Measurements from ENCODE around the gene S100A4.
"Not testable (repeated sequence)": the region's sequence is repeated elsewhere in the genome, so short reads cannot be mapped to it uniquely, and the experiment has no call there.

The S100A4 gene

DNA sequence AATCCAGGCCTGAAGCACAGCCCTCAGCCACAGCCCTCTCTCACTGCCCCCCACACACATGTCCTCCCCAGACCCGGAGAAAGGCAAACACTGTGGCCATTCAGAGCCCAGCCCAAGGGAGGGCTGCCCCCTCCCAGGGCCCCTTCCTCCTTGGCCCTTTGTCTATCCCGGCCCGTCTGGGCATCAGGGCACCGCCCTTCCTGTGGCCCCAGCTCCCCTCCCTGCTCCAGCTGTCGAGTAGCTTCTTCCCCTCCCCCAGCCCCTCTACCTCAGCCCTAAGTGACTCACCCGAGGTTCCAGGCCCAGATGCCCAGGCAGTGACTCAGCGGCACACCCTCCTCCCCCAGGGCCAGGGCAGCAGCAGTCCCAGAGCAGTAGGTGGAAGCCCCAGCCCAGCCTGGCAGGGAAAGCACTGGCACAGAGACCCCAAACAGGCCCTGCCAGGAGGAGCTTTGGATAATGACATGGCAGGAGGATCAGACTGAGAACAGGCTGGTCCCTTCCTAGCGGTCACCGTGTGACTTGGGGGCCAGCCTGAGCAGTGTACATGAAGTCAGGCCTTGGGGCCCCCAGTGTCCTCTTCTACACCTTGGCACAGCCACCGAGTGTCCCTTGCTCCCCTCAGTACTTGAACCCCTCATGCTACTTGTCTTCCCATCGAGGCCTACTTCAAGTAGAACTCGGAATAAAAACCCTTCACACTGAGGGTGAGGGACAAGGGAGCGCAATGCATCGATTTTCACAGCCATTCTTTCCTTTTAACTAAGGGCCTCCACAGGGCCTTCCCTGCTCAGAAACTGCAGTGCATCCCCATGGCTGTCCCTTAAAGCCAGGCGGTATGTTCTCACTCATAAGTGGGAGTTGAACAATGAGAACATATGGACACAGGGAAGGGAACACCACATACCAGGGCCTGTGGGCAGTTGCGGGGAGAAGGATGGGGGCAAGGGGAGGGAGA, 21.1 kb upstream of the S100A4 start:
- TF ChIP-seq, protein P1, sequence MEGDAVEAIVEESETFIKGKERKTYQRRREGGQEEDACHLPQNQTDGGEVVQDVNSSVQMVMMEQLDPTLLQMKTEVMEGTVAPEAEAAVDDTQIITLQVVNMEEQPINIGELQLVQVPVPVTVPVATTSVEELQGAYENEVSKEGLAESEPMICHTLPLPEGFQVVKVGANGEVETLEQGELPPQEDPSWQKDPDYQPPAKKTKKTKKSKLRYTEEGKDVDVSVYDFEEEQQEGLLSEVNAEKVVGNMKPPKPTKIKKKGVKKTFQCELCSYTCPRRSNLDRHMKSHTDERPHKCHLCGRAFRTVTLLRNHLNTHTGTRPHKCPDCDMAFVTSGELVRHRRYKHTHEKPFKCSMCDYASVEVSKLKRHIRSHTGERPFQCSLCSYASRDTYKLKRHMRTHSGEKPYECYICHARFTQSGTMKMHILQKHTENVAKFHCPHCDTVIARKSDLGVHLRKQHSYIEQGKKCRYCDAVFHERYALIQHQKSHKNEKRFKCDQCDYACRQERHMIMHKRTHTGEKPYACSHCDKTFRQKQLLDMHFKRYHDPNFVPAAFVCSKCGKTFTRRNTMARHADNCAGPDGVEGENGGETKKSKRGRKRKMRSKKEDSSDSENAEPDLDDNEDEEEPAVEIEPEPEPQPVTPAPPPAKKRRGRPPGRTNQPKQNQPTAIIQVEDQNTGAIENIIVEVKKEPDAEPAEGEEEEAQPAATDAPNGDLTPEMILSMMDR (conservative IDR thresholded peaks at IDR 0.05; ENCODE audit: low read length) = no peak
- peak overlapping the region; percentile 40 for H3K4me3 ChIP-seq (ENCODE audit: low read length)
- DNase-seq (ENCODE audit: low read depth) = peak; percentile 99

DNA sequence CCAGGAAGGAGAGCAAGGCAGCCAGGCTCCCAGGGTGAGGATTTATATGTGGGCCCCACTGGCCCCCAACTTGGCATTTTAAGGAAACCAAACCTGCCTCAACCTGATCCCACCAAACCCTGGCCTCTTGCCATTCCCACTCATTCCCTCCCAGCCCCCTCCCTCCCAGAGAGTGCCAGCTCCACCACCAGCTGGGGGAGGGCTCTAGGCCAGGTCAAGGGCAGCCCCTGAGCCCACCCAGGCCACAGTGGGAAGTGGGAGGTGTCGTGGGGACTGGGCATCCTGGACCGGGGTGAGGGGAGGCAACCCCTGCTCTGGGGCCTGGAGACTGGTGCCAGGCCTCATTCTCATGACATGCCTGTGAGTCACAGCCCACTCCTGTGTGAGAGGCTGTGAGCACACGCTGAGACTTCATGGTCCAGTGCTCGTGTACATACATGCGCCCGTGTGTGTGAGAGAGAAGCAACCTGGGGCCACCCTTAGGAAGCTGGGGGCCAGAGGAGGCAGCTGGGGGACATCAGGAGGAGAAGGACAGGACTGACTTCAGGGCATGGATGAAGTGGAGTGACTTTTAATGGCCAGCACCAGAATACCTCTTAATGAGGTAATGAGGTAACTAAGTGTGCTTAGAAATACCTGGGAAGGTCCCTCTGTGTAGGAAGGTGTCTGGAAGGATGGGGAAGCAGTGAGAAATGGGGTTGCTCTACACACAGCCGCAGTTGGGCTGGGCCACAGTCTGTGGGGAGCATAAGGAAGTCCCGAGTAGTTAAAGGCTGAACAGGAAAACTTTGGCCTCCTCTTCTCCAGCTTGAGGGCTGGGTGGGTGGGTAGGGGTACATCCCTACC, 20.1 kb upstream of the S100A4 start, which contains the start of gene S100A2:
TSS of gene S100A2 (minus strand) at position 316 of the 846 bp plus-strand sequence. CDS start 1,967 bp downstream, outside the sequence.
- peak; percentile 95 for DNase-seq (ENCODE audit: low read depth)
- peak within 1 kb of the TSS; percentile 40 for H3K4me3 ChIP-seq (ENCODE audit: low read length)
- TF ChIP-seq, protein P1 (conservative IDR thresholded peaks at IDR 0.05; ENCODE audit: low read length) = no peak

DNA sequence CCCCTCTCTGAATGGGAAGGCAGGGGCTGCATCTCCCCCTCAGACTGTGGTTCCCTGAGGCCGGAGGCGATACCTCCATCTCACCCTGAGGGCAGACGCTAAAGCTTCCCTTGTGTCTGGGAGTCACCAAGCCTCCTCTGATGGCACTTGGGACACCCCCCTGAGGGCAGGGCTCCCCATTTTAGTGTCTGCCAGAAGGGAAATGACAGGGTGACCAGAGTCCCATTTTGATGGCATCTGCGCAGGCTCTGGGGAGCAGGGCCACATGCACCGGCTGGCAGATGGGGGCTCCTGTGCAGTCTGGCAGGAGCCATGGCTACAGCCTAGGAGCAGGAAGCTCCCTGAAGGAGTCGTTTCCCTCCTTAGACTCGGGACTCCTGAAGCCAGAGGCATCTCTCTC, 18.4 kb upstream of the S100A4 start:
- no peak overlapping the region for H3K4me3 ChIP-seq (ENCODE audit: low read length)
- no peak for DNase-seq (ENCODE audit: low read depth)
- TF ChIP-seq, protein P1 (conservative IDR thresholded peaks at IDR 0.05; ENCODE audit: low read length) = no peak

DNA sequence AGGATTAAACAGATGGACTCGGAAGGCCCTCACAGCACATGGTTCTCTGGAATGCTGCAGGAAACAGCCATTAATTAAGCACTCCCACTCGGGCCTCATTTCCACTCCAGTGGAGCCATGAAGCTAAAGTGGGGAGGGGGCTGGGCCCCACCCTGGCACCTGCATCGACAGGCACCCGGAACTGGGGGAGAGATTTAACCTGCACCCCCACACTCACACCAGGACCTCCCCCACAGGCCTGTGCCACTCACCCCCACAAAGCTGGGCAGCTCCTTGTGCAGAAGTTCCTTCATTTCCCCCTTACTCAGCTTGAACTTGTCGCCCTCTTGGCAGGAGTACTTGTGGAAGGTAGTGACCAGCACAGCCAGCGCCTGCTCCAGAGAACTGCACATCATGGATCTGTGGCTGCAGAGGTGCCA, 17.9 kb upstream of the S100A4 start:
- no peak overlapping the region for H3K4me3 ChIP-seq (ENCODE audit: low read length)
- DNase-seq (ENCODE audit: low read depth) = no peak
- TF ChIP-seq, protein P1 (conservative IDR thresholded peaks at IDR 0.05; ENCODE audit: low read length) = no peak

DNA sequence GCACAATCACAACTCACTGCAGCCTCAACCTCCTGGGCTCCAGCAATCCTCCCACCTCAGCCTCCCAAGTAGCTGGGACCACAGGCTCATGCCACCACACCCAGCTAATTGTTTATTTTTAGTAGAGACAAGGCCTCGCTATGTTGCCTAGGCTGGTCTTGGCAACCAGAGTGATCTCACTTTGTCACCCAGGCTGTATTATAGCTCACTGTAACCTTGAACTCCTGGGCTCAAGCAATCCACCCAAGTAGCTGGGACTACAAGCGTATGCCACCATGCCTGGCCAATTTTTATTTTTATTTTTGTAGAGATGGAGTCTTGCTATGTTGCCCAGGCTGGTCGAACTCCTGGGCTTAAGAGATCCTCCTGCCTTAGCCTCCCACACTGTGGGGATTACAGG, 16.4 kb upstream of the S100A4 start:
- DNase-seq (ENCODE audit: low read depth); H3K4me3 ChIP-seq (ENCODE audit: low read length): not testable (repeated sequence)

DNA sequence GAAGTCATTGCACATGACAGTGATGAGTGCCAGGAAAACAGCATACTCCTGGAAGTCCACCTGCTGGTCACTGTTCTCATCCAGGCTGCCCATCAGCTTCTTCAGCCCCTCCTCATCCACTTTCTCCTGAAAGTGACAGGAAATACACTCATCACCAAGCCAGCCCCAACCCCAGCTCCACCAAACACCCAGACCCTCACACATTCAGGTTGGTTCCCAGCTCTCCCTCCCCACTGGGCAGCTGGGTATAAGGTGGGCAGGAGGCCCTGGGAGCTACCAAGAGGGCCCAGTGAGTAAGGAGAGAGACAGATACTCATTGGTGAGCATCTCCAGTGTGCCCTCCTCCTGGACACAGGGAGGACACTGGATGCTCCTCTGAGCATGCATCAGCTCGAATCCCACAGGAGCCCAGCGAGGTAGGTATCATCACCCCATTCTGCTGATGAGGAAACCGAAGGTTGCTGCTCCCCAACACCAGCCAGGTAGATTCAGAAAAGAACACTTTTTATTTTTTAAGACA, 15.9 kb upstream of the S100A4 start:
- no peak overlapping the region for H3K4me3 ChIP-seq (ENCODE audit: low read length)
- TF ChIP-seq, protein P1 (conservative IDR thresholded peaks at IDR 0.05; ENCODE audit: low read length) = no peak
- DNase-seq (ENCODE audit: low read depth) = no peak

DNA sequence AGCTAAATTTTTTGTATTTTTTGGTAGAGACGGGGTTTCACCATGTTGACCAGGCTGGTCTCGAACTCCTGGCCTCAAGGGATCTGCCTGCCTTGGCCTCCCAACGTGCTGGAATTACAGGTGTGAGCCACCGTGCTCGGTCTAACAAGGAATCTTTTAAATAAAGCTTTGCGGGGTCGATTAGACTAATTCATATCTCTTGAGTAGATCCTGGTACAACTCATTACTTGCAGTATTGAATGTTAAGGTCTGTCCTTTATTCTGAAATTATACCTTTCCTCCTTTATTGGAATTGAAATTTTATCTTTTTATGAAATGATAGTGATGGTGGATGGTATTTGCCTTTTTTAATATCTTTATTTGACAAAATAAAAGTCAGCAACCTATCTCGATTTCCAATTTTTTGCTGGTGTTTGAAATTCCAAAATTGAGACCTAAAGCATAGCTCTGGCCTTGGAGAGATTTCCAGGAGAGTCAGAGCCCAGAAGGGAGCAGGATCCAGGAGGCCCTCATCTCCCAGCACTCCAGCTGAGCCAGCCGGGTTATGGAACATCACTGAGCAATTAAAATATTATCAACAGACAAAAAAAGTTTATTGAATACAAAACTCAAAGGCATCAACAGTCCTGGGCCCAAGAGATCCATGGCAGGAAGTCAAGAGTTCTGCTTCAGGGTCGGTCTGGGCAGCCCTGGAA, 15.3 kb upstream of the S100A4 start:
- TF ChIP-seq, protein P1 (conservative IDR thresholded peaks at IDR 0.05; ENCODE audit: low read length) = no peak
- DNase-seq (ENCODE audit: low read depth) = no peak
- no peak overlapping the region for H3K4me3 ChIP-seq (ENCODE audit: low read length)
